OCI-LY1 (cell line): ENCODE data around the gene SLC43A1.

Experiments
- CTCF ChIP-seq: fragments of 200-600 bp; sonication (generic), shearing (Covaris generic); IDR thresholded peaks from 2 replicates; pipeline ENCODE4 v1.5.1; 2017; ENCODE audit warnings: mild to moderate bottlenecking, antibody characterized with exemption, low read length, moderate library complexity, mixed read lengths
- EZH2 ChIP-seq: fragments of 200-600 bp; sonication (generic), shearing (Covaris generic); IDR thresholded peaks from 2 replicates; pipeline ENCODE4 v1.8.0; 2017; ENCODE audit warnings: borderline replicate concordance, mixed run types, mild to moderate bottlenecking, antibody characterized with exemption, low read length, moderate library complexity, mixed read lengths

- TF ChIP-seq CTCF (no peak), EZH2 (no peak)
These were observed 32.0 kb downstream of the SLC43A1 start for GRCh38 chr11:57483562-57483918.
